GM12801 (cell line): Measurements from ENCODE around the gene C12orf57.

Experiments used
- TF ChIP-seq, protein P1 (sequence below): IDR thresholded peaks from one replicate; pipeline ENCODE4 v1.5.1; 2011; ENCODE audit warnings: control low read depth; ENCODE audit not compliant: insufficient read length; ENCODE audit errors: extremely low read depth

C12orf57 gene

DNA sequence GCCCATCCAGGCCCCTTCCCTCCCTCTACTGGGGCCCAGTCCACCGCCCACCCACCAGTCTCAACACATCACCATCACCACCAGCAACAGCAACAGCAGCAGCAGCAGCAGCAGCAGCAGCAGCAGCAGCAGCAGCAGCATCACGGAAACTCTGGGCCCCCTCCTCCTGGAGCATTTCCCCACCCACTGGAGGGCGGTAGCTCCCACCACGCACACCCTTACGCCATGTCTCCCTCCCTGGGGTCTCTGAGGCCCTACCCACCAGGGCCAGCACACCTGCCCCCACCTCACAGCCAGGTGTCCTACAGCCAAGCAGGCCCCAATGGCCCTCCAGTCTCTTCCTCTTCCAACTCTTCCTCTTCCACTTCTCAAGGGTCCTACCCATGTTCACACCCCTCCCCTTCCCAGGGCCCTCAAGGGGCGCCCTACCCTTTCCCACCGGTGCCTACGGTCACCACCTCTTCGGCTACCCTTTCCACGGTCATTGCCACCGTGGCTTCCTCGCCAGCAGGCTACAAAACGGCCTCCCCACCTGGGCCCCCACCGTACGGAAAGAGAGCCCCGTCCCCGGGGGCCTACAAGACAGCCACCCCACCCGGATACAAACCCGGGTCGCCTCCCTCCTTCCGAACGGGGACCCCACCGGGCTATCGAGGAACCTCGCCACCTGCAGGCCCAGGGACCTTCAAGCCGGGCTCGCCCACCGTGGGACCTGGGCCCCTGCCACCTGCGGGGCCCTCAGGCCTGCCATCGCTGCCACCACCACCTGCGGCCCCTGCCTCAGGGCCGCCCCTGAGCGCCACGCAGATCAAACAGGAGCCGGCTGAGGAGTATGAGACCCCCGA is 7.0 kb upstream of the C12orf57 start:
- TF ChIP-seq, protein P1, sequence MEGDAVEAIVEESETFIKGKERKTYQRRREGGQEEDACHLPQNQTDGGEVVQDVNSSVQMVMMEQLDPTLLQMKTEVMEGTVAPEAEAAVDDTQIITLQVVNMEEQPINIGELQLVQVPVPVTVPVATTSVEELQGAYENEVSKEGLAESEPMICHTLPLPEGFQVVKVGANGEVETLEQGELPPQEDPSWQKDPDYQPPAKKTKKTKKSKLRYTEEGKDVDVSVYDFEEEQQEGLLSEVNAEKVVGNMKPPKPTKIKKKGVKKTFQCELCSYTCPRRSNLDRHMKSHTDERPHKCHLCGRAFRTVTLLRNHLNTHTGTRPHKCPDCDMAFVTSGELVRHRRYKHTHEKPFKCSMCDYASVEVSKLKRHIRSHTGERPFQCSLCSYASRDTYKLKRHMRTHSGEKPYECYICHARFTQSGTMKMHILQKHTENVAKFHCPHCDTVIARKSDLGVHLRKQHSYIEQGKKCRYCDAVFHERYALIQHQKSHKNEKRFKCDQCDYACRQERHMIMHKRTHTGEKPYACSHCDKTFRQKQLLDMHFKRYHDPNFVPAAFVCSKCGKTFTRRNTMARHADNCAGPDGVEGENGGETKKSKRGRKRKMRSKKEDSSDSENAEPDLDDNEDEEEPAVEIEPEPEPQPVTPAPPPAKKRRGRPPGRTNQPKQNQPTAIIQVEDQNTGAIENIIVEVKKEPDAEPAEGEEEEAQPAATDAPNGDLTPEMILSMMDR, result no peak

DNA sequence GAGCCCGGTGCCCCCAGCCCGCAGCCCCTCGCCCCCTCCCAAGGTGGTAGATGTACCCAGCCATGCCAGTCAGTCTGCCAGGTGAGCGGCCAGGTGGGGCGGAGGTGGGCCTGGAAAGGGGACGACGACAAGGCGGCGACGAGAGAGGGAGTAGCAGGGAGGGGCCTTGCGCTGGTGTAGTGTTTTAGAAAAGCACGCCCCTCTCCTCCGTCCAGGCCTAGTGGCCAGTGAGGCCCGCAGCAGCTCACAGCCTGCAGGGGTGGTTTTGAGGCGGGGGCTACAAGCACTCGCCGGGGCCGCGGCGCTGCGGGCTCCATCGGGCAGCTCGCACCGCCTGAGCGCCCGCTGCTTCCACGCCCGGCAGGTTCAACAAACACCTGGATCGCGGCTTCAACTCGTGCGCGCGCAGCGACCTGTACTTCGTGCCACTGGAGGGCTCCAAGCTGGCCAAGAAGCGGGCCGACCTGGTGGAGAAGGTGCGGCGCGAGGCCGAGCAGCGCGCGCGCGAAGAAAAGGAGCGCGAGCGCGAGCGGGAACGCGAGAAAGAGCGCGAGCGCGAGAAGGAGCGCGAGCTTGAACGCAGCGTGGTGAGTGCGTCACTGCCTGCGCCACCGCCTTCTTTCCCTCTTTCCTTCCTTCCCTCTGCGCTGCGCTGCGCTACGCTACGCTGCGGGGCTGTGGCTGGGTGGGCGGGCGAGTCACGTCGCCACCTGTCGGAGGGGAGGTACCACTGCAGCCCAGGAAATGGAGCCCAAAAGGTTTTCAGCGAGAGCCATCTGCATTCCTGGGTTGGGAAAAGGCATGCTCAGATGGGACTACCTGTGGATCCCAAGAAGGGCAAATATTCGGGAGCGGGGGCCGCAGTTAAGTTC is 6.1 kb upstream of the C12orf57 start:
- TF ChIP-seq, protein P1, result peak; percentile 19

DNA sequence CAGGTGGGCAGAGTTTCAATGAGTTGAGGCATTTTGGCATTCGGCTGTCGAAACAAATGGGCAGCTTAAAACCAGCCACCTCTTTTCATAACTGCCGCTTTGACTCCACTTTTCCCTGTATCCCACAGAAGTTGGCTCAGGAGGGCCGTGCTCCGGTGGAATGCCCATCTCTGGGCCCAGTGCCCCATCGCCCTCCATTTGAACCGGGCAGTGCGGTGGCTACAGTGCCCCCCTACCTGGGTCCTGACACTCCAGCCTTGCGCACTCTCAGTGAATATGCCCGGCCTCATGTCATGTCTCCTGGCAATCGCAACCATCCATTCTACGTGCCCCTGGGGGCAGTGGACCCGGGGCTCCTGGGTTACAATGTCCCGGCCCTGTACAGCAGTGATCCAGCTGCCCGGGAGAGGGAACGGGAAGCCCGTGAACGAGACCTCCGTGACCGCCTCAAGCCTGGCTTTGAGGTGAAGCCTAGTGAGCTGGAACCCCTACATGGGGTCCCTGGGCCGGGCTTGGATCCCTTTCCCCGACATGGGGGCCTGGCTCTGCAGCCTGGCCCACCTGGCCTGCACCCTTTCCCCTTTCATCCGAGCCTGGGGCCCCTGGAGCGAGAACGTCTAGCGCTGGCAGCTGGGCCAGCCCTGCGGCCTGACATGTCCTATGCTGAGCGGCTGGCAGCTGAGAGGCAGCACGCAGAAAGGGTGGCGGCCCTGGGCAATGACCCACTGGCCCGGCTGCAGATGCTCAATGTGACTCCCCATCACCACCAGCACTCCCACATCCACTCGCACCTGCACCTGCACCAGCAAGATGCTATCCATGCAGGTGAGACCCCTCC is 5.2 kb upstream of the C12orf57 start:
- TF ChIP-seq, protein P1, result no peak

DNA sequence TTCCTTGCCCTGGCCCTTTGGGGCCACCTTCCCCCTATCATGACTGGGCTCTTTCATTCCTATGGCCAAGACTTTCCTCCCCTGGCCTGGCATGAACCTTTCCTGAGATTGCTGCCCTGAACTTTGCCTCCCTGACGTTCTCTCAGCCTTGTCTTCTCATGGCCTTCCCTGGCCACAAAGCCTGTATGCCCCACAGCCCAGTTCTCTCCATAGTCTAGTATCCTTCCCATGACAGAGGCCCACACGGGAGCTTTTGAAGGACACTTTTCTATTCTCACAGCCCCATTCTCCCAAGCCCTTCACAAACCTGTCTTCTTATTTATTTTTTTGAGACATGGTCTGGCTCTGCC is 4.7 kb upstream of the C12orf57 start:
- TF ChIP-seq, protein P1, result no peak

DNA sequence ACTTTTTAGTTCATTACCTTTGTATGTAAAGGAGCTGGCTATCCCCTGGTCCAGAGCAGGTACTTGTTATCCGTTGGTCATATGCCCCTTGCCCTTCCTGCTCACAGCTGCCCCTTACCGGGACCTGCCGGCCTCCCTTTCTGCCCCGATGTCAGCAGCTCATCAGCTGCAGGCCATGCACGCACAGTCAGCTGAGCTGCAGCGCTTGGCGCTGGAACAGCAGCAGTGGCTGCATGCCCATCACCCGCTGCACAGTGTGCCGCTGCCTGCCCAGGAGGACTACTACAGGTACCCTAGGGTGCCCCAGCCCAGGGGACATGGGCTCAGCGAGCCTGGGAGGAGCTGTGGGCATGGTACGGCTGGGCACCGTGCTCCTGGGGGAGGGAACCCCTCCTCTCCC is 2.6 kb upstream of the C12orf57 start:
- TF ChIP-seq, protein P1, result no peak

DNA sequence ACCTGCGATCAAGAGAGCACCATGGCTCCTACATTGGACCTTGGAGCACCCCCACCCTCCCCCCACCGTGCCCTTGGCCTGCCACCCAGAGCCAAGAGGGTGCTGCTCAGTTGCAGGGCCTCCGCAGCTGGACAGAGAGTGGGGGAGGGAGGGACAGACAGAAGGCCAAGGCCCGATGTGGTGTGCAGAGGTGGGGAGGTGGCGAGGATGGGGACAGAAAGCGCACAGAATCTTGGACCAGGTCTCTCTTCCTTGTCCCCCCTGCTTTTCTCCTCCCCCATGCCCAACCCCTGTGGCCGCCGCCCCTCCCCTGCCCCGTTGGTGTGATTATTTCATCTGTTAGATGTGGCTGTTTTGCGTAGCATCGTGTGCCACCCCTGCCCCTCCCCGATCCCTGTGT is 2.0 kb upstream of the C12orf57 start:
- TF ChIP-seq, protein P1, result no peak

DNA sequence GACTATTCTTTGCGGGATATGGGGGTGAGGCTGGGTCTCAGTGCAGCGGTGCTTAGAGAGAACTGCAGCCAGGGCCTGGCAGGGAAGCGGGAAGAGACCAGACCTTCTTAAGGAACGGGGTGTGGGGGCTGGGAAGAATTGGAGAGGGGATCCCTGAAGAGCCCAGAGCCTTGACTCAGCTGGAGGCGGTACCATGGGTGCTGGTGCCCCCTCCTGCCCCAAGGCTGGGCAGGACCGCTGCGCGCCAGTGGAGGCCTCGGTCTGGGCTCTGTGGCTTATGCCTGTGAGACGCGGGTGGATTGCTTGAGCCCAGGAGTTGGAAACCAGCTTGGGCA is 1.5 kb upstream of the C12orf57 start:
- TF ChIP-seq, protein P1, result no peak
